HEK293 (cell line): ENCODE results near the gene IL25.

ENCODE experiments used
- KLF7 ChIP-seq: fragments of 450-650 bp; formaldehyde crosslinking; IDR thresholded peaks from 2 replicates; pipeline ENCODE4 v1.5.1; 2016; ENCODE audit warnings: missing biosample characterization, missing genetic modification characterization, borderline replicate concordance
- ZNF404 ChIP-seq: fragments of 450-650 bp; formaldehyde crosslinking; IDR thresholded peaks from 2 replicates; pipeline ENCODE4 v1.5.1; 2017; ENCODE audit warnings: missing biosample characterization, missing genetic modification characterization
- ZNF658 ChIP-seq: fragments of 450-650 bp; formaldehyde crosslinking; IDR thresholded peaks from 2 replicates; pipeline ENCODE4; 2016; ENCODE audit warnings: missing biosample characterization, missing genetic modification characterization
- ZNF777 ChIP-seq: fragments of 450-650 bp; formaldehyde crosslinking; IDR thresholded peaks from 2 replicates; pipeline ENCODE4 v1.5.1; 2017; ENCODE audit warnings: missing biosample characterization, missing genetic modification characterization, borderline replicate concordance
- TF ChIP-seq, protein P1 (sequence below): fragments of 450-650 bp; formaldehyde crosslinking; IDR thresholded peaks from 2 replicates; pipeline ENCODE4 v1.5.1; 2016; ENCODE audit warnings: missing biosample characterization, missing genetic modification characterization
- TF ChIP-seq, protein P2 (sequence below): fragments of 450-650 bp; formaldehyde crosslinking; IDR thresholded peaks from 2 replicates; pipeline ENCODE4 v1.5.1; 2016; ENCODE audit warnings: missing biosample characterization, missing genetic modification characterization
- TF ChIP-seq, protein P3 (sequence below): fragments of 450-650 bp; formaldehyde crosslinking; IDR thresholded peaks from 2 replicates; pipeline ENCODE4 v1.5.1; 2016; ENCODE audit warnings: missing biosample characterization, missing genetic modification characterization

DNA sequence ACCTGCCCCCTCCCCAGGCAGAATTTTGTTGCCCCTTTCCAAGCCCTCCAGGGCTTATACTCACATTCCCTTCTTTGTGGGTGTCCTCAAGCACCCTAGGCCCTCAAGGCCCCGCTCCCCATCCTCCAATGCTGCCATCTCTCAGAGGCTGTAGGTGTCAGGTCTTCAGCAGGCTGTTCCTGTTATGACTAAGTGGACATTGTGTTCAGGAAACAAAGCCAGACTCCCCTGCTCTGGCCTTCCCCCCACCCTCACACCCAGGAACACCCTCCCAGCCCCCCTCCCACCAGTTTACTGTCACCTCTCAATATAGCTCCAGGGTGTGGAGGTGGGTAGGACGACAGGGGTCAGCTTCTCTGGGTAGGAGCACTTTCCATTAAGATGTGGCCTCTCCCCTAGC, 36.9 kb downstream of the IL25 start:
- TF ChIP-seq, protein P1, sequence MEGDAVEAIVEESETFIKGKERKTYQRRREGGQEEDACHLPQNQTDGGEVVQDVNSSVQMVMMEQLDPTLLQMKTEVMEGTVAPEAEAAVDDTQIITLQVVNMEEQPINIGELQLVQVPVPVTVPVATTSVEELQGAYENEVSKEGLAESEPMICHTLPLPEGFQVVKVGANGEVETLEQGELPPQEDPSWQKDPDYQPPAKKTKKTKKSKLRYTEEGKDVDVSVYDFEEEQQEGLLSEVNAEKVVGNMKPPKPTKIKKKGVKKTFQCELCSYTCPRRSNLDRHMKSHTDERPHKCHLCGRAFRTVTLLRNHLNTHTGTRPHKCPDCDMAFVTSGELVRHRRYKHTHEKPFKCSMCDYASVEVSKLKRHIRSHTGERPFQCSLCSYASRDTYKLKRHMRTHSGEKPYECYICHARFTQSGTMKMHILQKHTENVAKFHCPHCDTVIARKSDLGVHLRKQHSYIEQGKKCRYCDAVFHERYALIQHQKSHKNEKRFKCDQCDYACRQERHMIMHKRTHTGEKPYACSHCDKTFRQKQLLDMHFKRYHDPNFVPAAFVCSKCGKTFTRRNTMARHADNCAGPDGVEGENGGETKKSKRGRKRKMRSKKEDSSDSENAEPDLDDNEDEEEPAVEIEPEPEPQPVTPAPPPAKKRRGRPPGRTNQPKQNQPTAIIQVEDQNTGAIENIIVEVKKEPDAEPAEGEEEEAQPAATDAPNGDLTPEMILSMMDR (tag by site-specific recombination) = no peak
- TF ChIP-seq ZNF777 (tag by site-specific recombination) (no peak), KLF7 (no peak), ZNF404 (tag by site-specific recombination) (no peak), ZNF658 (tag by site-specific recombination) (no peak)
- TF ChIP-seq, protein P2, sequence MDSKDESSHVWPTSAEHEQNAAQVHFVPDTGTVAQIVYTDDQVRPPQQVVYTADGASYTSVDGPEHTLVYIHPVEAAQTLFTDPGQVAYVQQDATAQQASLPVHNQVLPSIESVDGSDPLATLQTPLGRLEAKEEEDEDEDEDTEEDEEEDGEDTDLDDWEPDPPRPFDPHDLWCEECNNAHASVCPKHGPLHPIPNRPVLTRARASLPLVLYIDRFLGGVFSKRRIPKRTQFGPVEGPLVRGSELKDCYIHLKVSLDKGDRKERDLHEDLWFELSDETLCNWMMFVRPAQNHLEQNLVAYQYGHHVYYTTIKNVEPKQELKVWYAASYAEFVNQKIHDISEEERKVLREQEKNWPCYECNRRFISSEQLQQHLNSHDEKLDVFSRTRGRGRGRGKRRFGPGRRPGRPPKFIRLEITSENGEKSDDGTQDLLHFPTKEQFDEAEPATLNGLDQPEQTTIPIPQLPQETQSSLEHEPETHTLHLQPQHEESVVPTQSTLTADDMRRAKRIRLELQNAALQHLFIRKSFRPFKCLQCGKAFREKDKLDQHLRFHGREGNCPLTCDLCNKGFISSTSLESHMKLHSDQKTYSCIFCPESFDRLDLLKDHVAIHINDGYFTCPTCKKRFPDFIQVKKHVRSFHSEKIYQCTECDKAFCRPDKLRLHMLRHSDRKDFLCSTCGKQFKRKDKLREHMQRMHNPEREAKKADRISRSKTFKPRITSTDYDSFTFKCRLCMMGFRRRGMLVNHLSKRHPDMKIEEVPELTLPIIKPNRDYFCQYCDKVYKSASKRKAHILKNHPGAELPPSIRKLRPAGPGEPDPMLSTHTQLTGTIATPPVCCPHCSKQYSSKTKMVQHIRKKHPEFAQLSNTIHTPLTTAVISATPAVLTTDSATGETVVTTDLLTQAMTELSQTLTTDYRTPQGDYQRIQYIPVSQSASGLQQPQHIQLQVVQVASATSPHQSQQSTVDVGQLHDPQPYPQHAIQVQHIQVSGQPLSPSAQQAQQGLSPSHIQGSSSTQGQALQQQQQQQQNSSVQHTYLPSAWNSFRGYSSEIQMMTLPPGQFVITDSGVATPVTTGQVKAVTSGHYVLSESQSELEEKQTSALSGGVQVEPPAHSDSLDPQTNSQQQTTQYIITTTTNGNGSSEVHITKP (tag by site-specific recombination) = no peak
- TF ChIP-seq, protein P3, sequence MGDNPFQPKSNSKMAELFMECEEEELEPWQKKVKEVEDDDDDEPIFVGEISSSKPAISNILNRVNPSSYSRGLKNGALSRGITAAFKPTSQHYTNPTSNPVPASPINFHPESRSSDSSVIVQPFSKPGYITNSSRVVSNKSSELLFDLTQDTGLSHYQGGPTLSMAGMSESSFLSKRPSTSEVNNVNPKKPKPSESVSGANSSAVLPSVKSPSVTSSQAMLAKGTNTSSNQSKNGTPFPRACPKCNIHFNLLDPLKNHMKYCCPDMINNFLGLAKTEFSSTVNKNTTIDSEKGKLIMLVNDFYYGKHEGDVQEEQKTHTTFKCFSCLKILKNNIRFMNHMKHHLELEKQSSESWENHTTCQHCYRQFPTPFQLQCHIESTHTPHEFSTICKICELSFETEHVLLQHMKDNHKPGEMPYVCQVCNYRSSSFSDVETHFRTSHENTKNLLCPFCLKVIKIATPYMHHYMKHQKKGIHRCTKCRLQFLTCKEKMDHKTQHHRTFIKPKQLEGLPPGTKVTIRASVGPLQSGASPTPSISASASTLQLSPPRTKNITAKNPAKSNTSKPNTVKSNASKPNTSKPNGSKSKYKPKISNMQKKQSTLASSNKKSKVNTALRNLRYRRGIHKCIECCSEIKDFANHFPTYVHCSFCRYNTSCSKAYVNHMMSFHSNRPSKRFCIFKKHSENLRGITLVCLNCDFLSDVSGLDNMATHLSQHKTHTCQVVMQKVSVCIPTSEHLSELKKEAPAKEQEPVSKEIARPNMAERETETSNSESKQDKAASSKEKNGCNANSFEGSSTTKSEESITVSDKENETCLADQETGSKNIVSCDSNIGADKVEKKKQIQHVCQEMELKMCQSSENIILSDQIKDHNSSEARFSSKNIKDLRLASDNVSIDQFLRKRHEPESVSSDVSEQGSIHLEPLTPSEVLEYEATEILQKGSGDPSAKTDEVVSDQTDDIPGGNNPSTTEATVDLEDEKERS (tag by site-specific recombination) = no peak
